IMR-90 (cell line): Measurements from ENCODE around the gene FAM43B.

ENCODE experiments used
- BHLHE40 ChIP-seq: fragments of 150-350 bp; IDR thresholded peaks from 2 replicates; pipeline ENCODE4 v1.6.1; 2016; ENCODE audit warnings: mild to moderate bottlenecking, low read depth, low read length
- CTCF ChIP-seq: conservative IDR thresholded peaks from 2 replicates; pipeline ENCODE4 v1.5.1; 2012; ENCODE audit warnings: mild to moderate bottlenecking, low read depth, low read length, improper control_type of control experiment
- MAZ ChIP-seq: IDR thresholded peaks from 2 replicates; pipeline ENCODE4 v1.6.1; 2012; ENCODE audit warnings: low read depth, mild to moderate bottlenecking, low read length, improper control_type of control experiment, moderate library complexity, borderline replicate concordance
- RFX5 ChIP-seq: IDR thresholded peaks from 2 replicates; pipeline ENCODE4 v1.8.0; 2012; ENCODE audit warnings: low read depth, mild to moderate bottlenecking, low read length, moderate library complexity

GRCh38 chr1:20590306-20590777 is 38.0 kb downstream of the FAM43B start:
- TF ChIP-seq CTCF, result no peak
- TF ChIP-seq MAZ, result no peak
- TF ChIP-seq BHLHE40, result no peak
- no peak for TF ChIP-seq RFX5
